Suprapubic skin (tissue), 4 donors: ENCODE results near the gene RNF5. TPM values are rescaled to one million over a fixed set of nuclear protein-coding genes. Genes with fewer than 3 reads are reported as not detected.

Experiments used
- DNase-seq, 2 donors: peaks; one replicate each; pipeline ENCODE4 v3.0.0-alpha.2; 2019; ENCODE audit warnings: low spot score in 2 of 2
- H3K27ac ChIP-seq: fragments of 200-600 bp; sonication (generic); one replicate; pipeline ENCODE4 v1.5.1; 2019
- H3K27me3 ChIP-seq: fragments of 200-600 bp; sonication (generic); one replicate; pipeline ENCODE4 v1.5.1; 2019
- H3K36me3 ChIP-seq: fragments of 200-600 bp; sonication (generic); one replicate; pipeline ENCODE4 v1.5.1; 2019
- H3K4me1 ChIP-seq: fragments of 200-600 bp; sonication (generic); one replicate; pipeline ENCODE4 v1.5.1; 2019
- H3K4me3 ChIP-seq: fragments of 200-600 bp; sonication (generic); one replicate; pipeline ENCODE4 v1.5.1; 2019; ENCODE audit warnings: mild to moderate bottlenecking
- H3K9me3 ChIP-seq: fragments of 200-600 bp; sonication (generic); one replicate; pipeline ENCODE4 v1.5.1; 2019
- CTCF ChIP-seq, 2 donors: fragments of 200-600 bp in 1 of 2; fragments of 450-650 bp in 1 of 2; sonication (generic) in 1 of 2; IDR thresholded peaks; one replicate each; pipeline ENCODE4 v1.5.1; 2016 to 2019; ENCODE audit warnings: antibody characterized with exemption in 2 of 2, mild to moderate bottlenecking in 1 of 2, moderate library complexity in 1 of 2
- EP300 ChIP-seq: sonication (generic); formaldehyde crosslinking; IDR thresholded peaks from one replicate; pipeline ENCODE4 v1.6.1; 2017; ENCODE audit warnings: antibody characterized with exemption
- POLR2A ChIP-seq, 2 donors: fragments of 450-650 bp; IDR thresholded peaks; one replicate each; pipeline ENCODE4 v1.6.1; 2017; ENCODE audit warnings: antibody characterized with exemption in 2 of 2, mild to moderate bottlenecking in 2 of 2, moderate library complexity in 2 of 2
- POLR2AphosphoS5 ChIP-seq, 3 donors: sonication (generic); formaldehyde crosslinking; IDR thresholded peaks; one replicate each; pipeline ENCODE4 v1.6.1; 2017; ENCODE audit warnings: antibody characterized with exemption in 3 of 3
- WGBS: methylation state at CpG from one replicate; pipeline ENCODE4 v1.1.5; 2018; 5-methylcytosine and 5-hydroxymethylcytosine counted together
- total RNA-seq, 4 donors: library from RNA; depleted of rRNA; stranded (reverse); fragments of >200 nt; gene quantifications; one replicate each; pipeline ENCODE4 v1.1.0, GENCODE V29; 2016

The RNF5 gene
- total RNA-seq, 4 donors from 2014 or later = 55.7 to 73.0 (median 63.4) TPM

DNA sequence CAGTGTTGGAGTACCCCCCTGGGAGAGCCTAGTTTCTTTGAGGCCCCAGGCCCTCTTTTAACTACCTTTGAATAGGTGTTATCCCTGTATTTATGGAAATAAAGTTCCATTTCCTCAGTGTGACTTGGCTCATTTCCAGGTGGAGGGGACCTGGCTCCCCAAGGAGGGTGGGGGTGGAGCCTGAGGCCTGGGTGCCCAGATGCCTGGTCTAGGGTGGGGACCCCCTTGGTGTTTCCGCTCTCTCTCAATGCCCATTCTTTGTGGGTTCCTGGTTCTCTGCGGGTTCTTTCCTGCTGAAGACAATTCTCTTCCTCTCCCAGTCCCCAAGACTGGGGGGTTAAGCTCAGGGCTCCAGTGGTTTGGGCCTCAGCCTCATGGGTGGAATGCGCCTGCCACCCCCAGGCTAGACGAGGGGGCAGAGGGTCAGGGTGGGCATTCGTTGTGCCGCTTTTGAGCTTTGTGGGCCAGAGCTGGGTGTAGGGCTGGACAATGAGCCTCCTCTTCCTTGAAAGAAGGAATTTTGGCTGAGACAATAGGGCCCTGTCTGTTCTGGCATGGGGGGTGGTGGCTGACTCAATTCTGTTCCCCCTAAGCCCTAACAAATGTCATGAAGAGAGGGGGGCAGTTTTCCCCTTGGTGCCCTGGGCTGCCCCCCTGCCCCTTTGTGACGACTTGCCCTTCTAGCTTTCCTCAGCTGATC lies 14.5 kb upstream of the RNF5 start:
- H3K27me3 ChIP-seq = no peaks in the 10 kb centered on the region
- DNase-seq = no peak
- 73% methylated on average over 7 of the region's 7 CpGs for WGBS
- TF ChIP-seq CTCF (IDR thresholded peaks at IDR 0.05) = no peak
- peaks cover 72% of the 10 kb centered on the region for H3K36me3 ChIP-seq
- no peak overlapping the region for H3K4me3 ChIP-seq
- H3K27ac ChIP-seq = no peak overlapping the region
- no peaks in the 10 kb centered on the region for H3K9me3 ChIP-seq
- no peaks in the 10 kb centered on the region for H3K4me1 ChIP-seq

GRCh38 chr6:32164295-32164694 lies 13.9 kb upstream of the RNF5 start, which contains the start of gene EGFL8:
TSS of gene EGFL8 (plus strand) at chr6:32164595. CDS start at chr6:32166166, 1,571 bp downstream.
- H3K4me3 ChIP-seq = no peak within 1 kb of the TSS
- H3K9me3 ChIP-seq = no peaks in the 10 kb centered on the region
- no peaks in the 10 kb centered on the region for H3K27me3 ChIP-seq
- DNase-seq = no peak
- H3K36me3 ChIP-seq = peaks cover 77% of the 10 kb centered on the region
- no peak within 1 kb of the TSS for H3K27ac ChIP-seq
- no peaks in the 10 kb centered on the region for H3K4me1 ChIP-seq
- TF ChIP-seq EP300 = no peak
- no peak for TF ChIP-seq POLR2AphosphoS5 (IDR thresholded peaks at IDR 0.05)
- TF ChIP-seq POLR2A (IDR thresholded peaks at IDR 0.05) = no peak
- no peak for TF ChIP-seq CTCF (IDR thresholded peaks at IDR 0.05)

- H3K9me3 ChIP-seq = no peaks in the 10 kb centered on the region
- no peaks in the 10 kb centered on the region for H3K4me1 ChIP-seq
- peaks cover 87% of the 10 kb centered on the region for H3K36me3 ChIP-seq
- TF ChIP-seq POLR2AphosphoS5 (IDR thresholded peaks at IDR 0.05) = no peak
- TF ChIP-seq CTCF (IDR thresholded peaks at IDR 0.05) = no peak
- TF ChIP-seq EP300 = no peak
- no peak for TF ChIP-seq POLR2A (IDR thresholded peaks at IDR 0.05)
- DNase-seq = no peak
- H3K4me3 ChIP-seq = no peak overlapping the region
- H3K27me3 ChIP-seq = no peaks in the 10 kb centered on the region
- no peak overlapping the region for H3K27ac ChIP-seq
- WGBS = 91% methylated on average over 24 of the region's 30 CpGs
Observed at GRCh38 chr6:32166411-32167061, 11.7 kb upstream of the RNF5 start.

DNA sequence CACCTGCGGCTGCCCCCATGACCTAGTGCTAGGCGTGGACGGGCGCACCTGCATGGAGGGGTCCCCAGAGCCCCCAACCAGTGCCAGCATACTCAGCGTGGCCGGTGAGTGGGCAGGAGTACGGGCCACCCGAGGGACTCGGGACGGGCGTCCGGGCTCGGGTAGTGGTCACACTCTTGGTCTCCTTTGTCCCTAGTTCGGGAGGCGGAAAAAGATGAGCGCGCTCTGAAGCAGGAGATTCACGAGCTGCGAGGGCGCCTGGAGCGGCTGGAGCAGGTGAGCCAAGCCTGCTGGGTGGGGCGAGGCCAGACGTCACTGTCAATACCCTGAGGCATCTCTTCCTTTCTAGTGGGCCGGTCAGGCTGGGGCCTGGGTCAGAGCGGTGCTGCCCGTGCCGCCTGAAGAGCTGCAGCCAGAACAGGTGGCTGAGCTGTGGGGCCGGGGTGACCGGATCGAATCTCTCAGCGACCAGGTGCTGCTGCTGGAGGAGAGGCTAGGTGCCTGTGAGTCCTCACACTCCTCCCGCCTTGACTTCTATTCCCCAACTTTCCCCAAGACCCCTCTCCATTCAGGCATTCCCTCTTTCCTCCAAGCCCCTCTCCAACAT lies 10.9 kb upstream of the RNF5 start:
- H3K4me1 ChIP-seq = peaks cover under 1% of the 10 kb centered on the region
- no peaks in the 10 kb centered on the region for H3K27me3 ChIP-seq
- 70% methylated on average over 17 of the region's 32 CpGs for WGBS
- no peaks in the 10 kb centered on the region for H3K9me3 ChIP-seq
- H3K36me3 ChIP-seq = peaks cover 80% of the 10 kb centered on the region
- H3K27ac ChIP-seq = no peak overlapping the region
- no peak overlapping the region for H3K4me3 ChIP-seq
- no peak for DNase-seq
- TF ChIP-seq POLR2A (IDR thresholded peaks at IDR 0.05) = no peak
- TF ChIP-seq EP300 = no peak
- TF ChIP-seq POLR2AphosphoS5 (IDR thresholded peaks at IDR 0.05) = no peak
- TF ChIP-seq CTCF (IDR thresholded peaks at IDR 0.05) = no peak

DNA sequence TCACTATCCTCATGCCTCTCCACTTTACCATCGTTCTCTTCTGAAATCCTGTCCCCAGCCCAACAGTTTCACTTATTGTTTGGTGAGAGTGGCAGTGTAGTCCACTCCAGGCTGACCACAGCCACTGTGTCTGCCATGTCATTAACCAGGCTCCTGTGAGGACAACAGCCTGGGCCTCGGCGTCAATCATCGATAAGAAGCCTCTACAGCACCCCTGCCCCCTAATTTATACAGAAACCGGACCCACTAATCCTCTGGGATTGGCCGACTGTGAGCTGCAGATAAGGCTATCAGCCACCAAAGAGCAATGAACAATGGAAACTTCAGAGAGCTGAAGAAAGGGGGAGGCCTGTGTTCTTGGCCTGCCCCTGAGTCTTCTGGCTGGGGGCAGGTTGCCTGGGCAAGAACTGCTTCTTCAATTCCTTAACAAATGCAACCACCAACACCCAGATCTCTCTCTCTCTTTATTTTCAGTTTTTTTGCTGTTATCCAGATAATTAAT lies 10.4 kb upstream of the RNF5 start:
- Histone ChIP-seq H3K36me3 (peaks cover 74% of the 10 kb centered on the region), H3K27me3 (no peaks in the 10 kb centered on the region), H3K27ac (no peak overlapping the region), H3K4me1 (peaks cover 6% of the 10 kb centered on the region), H3K9me3 (no peaks in the 10 kb centered on the region), H3K4me3 (no peak overlapping the region)
- TF ChIP-seq POLR2AphosphoS5 (IDR thresholded peaks at IDR 0.05) (no peak), CTCF (IDR thresholded peaks at IDR 0.05) (no peak)
- WGBS = 78% methylated on average over 6 of the region's 6 CpGs
- DNase-seq = no peak
